Calu3 (cell line): ENCODE data around the gene ALDH3B2. TPM values are rescaled to one million over a fixed set of nuclear protein-coding genes. Genes with fewer than 3 reads are reported as not detected.

Source experiments
- BruUV-seq: library from RNA; stranded (reverse); fragments of 400-500 nt; replicated peaks from 2 replicates; lab custom pipeline; 2021; lab: Mats Ljungman, UMichigan
- CTCF ChIA-PET: fragments of 300-600 bp; sonication (Branson Sonifier 250); formaldehyde crosslinking; loops from one replicate; lab custom pipeline; 2022; ENCODE audit warnings: antibody characterized with exemption; lab: Charles Lee
- DNase-seq: peaks from one replicate; pipeline ENCODE4 v3.0.0; 2022
- H3K27ac Mint-ChIP-seq: one replicate; pipeline ENCODE4 v1.8.0; 2022; ENCODE audit warnings: mixed read lengths; ENCODE audit not compliant: unreplicated experiment
- H3K27me3 Mint-ChIP-seq: one replicate; pipeline ENCODE4 v1.8.0; 2022; ENCODE audit warnings: mixed read lengths; ENCODE audit not compliant: unreplicated experiment
- H3K36me3 Mint-ChIP-seq: one replicate; pipeline ENCODE4 v1.8.0; 2022; ENCODE audit warnings: mild to moderate bottlenecking, moderate library complexity, mixed read lengths; ENCODE audit not compliant: insufficient read depth, unreplicated experiment
- H3K4me1 Mint-ChIP-seq: one replicate; pipeline ENCODE4 v1.8.0; 2022; ENCODE audit warnings: mild to moderate bottlenecking, low read depth, mixed read lengths; ENCODE audit not compliant: unreplicated experiment
- H3K4me3 Mint-ChIP-seq: one replicate; pipeline ENCODE4 v1.8.0; 2022; ENCODE audit warnings: mild to moderate bottlenecking, low read depth, moderate library complexity, mixed read lengths; ENCODE audit not compliant: unreplicated experiment
- H3K9me3 Mint-ChIP-seq: one replicate; pipeline ENCODE4 v1.8.0; 2022; ENCODE audit warnings: low read depth, mixed read lengths; ENCODE audit not compliant: unreplicated experiment
- CTCF ChIP-seq: fragments of 200-600 bp; IDR thresholded peaks from one replicate; pipeline ENCODE4 v1.8.0; 2022; ENCODE audit warnings: antibody characterized with exemption; ENCODE audit not compliant: unreplicated experiment
- intact Hi-C: fragments of 100-400 bp; cut with micrococcal nuclease; formaldehyde crosslinking; loops from one replicate; pipeline ENCODE4 v1.10.0; 2022; ENCODE audit not compliant: unreplicated experiment
- total RNA-seq: library from RNA; stranded (reverse); gene quantifications from 2 replicates; pipeline ENCODE4 v1.2.3, GENCODE V29; 2022

ALDH3B2 gene
- total RNA-seq, 1 experiment from 2014 or later, result 2.4 TPM

- no peaks in the 10 kb centered on the region for H3K27me3 Mint-ChIP-seq
- CTCF ChIA-PET, result interaction anchor here (1.5 to 1.8 kb wide), 2 partner anchors 15 to 17 kb away, joined by 6 to 17 read pairs; partner anchors contain the start of gene NUDT8
- no peak overlapping the region for H3K4me3 Mint-ChIP-seq
- peaks cover 35% of the 10 kb centered on the region for H3K36me3 Mint-ChIP-seq
- no peak for DNase-seq
- intact Hi-C loops, result no loop called here
- no peak for TF ChIP-seq CTCF
- H3K27ac Mint-ChIP-seq, result no peak overlapping the region
- H3K9me3 Mint-ChIP-seq, result no peaks in the 10 kb centered on the region
- BruUV-seq, result no TSS peak
- peaks cover 16% of the 10 kb centered on the region for H3K4me1 Mint-ChIP-seq
Observed at GRCh38 chr11:67613313-67613959, 61.0 kb downstream of the ALDH3B2 start.

DNA sequence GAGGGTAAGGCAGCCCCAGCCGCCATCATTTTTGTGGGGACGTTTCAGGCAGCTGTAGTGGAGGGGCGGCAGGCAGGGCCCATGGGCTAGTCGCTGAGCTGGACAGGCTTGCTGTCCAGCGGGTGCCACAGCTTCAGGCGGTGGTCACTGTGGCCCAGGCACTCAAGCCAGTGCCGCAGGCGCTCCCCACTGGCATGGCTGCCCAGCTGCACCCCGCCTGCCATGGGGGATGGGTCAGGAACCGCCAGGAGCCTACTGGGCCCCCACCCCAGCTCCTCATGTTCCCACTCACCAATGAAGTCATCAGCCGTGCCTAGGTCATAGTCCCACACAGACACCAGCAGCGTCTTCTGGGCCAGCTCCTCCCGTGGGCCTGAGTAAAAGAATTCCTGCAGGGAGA is 61.7 kb downstream of the ALDH3B2 start:
- Mint-ChIP-seq H3K27ac (no peak overlapping the region), H3K36me3 (peaks cover 38% of the 10 kb centered on the region), H3K9me3 (no peaks in the 10 kb centered on the region), H3K4me3 (no peak overlapping the region), H3K27me3 (no peaks in the 10 kb centered on the region), H3K4me1 (peaks cover 16% of the 10 kb centered on the region)
- no TSS peak for BruUV-seq
- CTCF ChIA-PET, result interaction anchor here (0.8 kb wide), 1 partner anchor 16 kb away, joined by 3 read pairs; the partner anchor contains the start of gene NUDT8
- intact Hi-C loops, result no loop called here
- no peak for TF ChIP-seq CTCF
- no peak for DNase-seq

Other genes with a start within 250 kb of the ALDH3B2 start
- 44.3 and 47.5 TPM in 2 replicates for gene RPS6KB2, start 246.1 kb downstream of the ALDH3B2 start, total RNA-seq
- gene PTPRCAP, start 236.9 kb downstream of the ALDH3B2 start, total RNA-seq, result 0.51 and 1.3 TPM in 2 replicates
- gene CORO1B, start 231.1 kb downstream of the ALDH3B2 start, total RNA-seq, result 103 and 116 TPM in 2 replicates
- gene GPR152, start 221.9 kb downstream of the ALDH3B2 start, total RNA-seq, result not detected in 2 replicates
- 24.8 and 25.4 TPM in 2 replicates for gene CABP4, start 219.3 kb downstream of the ALDH3B2 start, total RNA-seq
- 31.9 and 33.2 TPM in 2 replicates for gene TMEM134, start 205.4 kb downstream of the ALDH3B2 start, total RNA-seq
- gene AIP, start 191.6 kb downstream of the ALDH3B2 start, total RNA-seq, result 44.0 and 48.4 TPM in 2 replicates
- 70.5 and 84.1 TPM in 2 replicates for gene PITPNM1, start 169.3 kb downstream of the ALDH3B2 start, total RNA-seq
- gene CDK2AP2, start 166.5 kb downstream of the ALDH3B2 start, total RNA-seq, result 59.7 and 64.7 TPM in 2 replicates
- gene CABP2, start 151.2 kb downstream of the ALDH3B2 start, total RNA-seq, result not detected in 2 replicates
- gene GSTP1, start 90.8 kb downstream of the ALDH3B2 start, total RNA-seq, result 777 and 838 TPM in 2 replicates
- gene NDUFV1, start 67.7 kb downstream of the ALDH3B2 start, total RNA-seq, result 216 and 233 TPM in 2 replicates
- gene NUDT8, start 44.7 kb downstream of the ALDH3B2 start, total RNA-seq, result 9.7 and 12.7 TPM in 2 replicates
- gene TBX10, start 34.9 kb downstream of the ALDH3B2 start, total RNA-seq, result not detected in 2 replicates
- gene ACY3, start 23.9 kb downstream of the ALDH3B2 start, total RNA-seq, result 0.83 and 2.0 TPM in 2 replicates